GM12801 (cell line): ENCODE results near the gene MYOCD.

Experiments
- CTCF ChIP-seq: IDR thresholded peaks from one replicate; pipeline ENCODE4 v1.5.1; 2011; ENCODE audit warnings: control low read depth; ENCODE audit not compliant: insufficient read length; ENCODE audit errors: extremely low read depth

MYOCD gene

DNA sequence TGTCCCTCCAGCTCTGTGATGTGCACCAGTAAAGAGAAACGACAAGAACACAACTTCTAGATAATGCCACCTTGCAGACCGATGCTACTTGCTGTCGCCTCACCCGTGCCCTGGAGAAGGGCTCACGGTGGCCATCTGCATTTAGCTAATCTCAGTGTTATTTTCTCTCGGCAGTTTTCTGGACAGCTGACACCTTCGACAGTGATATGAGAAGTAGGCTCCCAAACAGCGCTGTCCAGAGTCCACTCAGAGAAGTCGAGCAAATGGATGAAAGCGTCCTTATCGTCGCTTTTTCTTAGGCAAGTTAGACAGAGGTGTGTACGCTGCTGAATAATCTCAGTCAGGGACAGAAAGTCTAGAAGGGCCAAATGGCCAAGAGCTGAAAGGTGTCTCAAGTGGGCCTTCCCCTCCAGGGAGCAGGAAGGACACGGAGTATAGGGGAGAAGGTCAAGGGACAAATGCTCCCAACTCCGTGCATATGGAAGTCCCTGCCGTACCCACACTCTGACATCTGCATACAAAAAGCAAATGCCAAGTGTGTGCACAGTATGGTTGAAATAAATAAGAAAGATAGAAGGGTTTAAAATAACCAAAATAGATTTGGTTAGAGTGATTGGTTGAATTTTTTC, 42.4 kb upstream of the MYOCD start:
- no peak for TF ChIP-seq CTCF

DNA sequence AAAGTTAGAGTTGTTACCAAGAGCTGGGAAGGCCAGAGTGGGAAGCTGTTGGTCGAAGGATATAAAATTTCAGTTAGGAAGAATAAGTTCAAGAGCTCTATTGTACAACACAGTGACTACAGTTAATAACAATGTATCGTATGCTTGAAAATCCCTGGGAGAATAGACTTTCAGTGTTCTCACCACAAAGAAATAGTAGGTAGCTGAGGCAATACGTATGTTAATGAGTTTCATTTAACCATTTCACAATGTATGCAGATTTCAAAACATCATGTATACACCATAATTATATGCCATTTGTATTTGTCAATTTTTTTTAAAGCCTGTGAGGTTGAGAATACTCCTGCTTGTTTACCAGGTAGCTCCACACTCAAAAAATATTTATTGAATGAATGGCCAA, 41.5 kb upstream of the MYOCD start:
- no peak for TF ChIP-seq CTCF

GRCh38 chr17:12625092-12625491, 40.6 kb upstream of the MYOCD start:
- no peak for TF ChIP-seq CTCF

DNA sequence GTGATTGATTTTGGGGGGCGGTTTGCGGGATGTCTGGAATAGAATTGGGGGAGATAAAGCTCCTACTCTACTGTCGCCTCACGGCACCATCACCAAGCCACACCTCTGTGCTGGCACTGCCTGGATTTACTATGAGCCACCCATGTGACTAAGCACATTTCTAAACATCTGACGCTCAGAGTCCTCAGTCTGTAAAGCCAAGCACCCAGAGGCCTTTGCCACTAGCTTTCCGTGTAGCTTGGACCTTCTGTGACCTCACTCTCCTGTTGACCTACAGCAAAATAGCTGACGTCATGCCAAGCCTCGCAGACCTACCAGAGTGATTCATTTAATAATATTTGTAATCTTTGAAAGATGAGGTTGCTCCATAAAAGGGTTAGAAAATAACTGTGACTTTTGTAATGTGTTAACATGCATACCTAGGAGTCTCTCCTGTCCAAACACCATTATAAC, 38.5 kb upstream of the MYOCD start:
- TF ChIP-seq CTCF: no peak

DNA sequence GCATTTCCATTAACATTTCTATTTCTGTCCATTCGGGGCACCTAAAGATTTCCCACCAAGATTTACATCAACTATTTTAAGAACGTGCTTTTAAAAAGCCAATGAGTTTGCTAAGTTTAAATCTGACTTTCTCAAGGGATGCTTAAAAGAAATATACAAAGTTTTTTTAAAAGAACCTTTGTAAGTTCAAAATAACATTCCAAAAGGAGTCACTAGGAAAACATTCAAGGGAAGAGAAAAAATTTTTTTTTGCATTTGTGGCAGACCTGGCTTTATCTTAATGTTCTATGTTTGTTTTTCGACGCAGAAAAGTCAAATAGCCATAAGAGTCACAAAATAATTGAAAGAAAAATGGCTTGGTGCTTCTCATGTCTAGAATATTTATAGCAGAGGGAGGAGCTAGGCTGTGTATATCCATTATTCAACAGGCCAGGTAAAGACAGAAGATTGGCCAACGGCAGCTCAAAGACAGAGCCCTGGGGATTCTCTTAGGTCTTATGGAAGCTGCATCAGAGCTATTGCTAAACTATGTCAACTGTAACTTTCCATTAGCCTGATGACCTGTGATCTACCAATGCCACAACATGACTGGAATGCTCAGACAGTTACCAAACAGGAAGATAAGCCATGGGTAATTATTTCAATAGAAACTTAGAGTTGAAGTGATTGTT, 37.8 kb upstream of the MYOCD start:
- TF ChIP-seq CTCF: no peak

GRCh38 chr17:12631076-12631475, 34.6 kb upstream of the MYOCD start:
- no peak for TF ChIP-seq CTCF

DNA sequence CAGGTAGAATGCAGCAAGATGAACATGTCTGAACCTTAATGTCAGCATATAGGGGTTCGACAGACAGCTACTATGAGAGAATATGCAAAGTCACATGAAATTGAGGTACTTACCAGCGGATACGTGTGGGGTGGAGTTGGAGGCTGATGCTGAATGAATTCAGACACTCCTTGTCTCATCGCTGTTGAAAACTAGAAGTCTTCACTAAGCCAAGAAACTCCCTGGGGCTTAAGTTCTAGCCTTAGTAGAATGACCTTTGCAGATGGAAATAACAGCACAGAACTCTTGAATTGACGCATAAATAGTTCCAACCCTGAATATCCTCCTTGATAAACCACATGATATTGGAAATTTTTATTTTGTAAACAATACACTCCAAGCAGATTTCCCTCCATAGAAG, 32.9 kb upstream of the MYOCD start:
- no peak for TF ChIP-seq CTCF
